B cell (primary cell): Measurements from ENCODE around the gene CCDC83. TPM values are rescaled to one million over a fixed set of nuclear protein-coding genes. Genes with fewer than 3 reads are reported as not detected.

ENCODE experiments used
- ATAC-seq: fragments of 200-7000 bp; cut with Tn5 transposase; one replicate; pipeline ENCODE4 v1.10.0; 2021; ENCODE audit warnings: low read depth, mild to moderate bottlenecking, moderate number of reproducible peaks, moderate library complexity
- CTCF ChIA-PET: fragments of 350-600 bp; sonication (Branson Sonifier 250); formaldehyde crosslinking; loops from one replicate; lab custom pipeline; 2021; ENCODE audit warnings: antibody characterized with exemption, inconsistent platforms; lab: Charles Lee
- POLR2A ChIA-PET: fragments of 350-600 bp; sonication (Branson Sonifier 250); formaldehyde crosslinking; loops from one replicate; lab custom pipeline; 2021; ENCODE audit warnings: antibody characterized with exemption; lab: Charles Lee
- DNase-seq: peaks from one replicate; pipeline ENCODE4 v3.0.0; 2013
- H2AFZ ChIP-seq: 2 replicates; pipeline ENCODE4 v1.6.1; 2012; ENCODE audit warnings: mild to moderate bottlenecking, low read depth, low read length; ENCODE audit not compliant: insufficient read depth, poor library complexity, severe bottlenecking
- H3K27ac ChIP-seq, 2 donors: 1 replicate in 1 of 2; 2 replicates in 1 of 2; pipeline ENCODE4 v1.5.1; 2012 to 2013; ENCODE audit warnings: low read length in 2 of 2, mild to moderate bottlenecking in 2 of 2, moderate library complexity in 1 of 2
- H3K27me3 ChIP-seq, 4 experiments: fragments of 200-600 bp in 1 of 4; sonication (generic) in 1 of 4; replicated peaks in 1 of 4; 1 replicate in 2 of 4; 2 replicates in 2 of 4; pipeline versions ENCODE4 v1.6.1 to v1.7.0; 2013 to 2016; ENCODE audit warnings: low read length in 3 of 4, mild to moderate bottlenecking in 2 of 4, mixed read lengths in 1 of 4, moderate library complexity in 1 of 4; ENCODE audit not compliant: insufficient read depth in 4 of 4, control insufficient read depth in 3 of 4; ENCODE audit errors: control extremely low read depth in 1 of 4
- H3K36me3 ChIP-seq, 2 experiments: replicated peaks in 1 of 2; 1 replicate in 1 of 2; 2 replicates in 1 of 2; pipeline versions ENCODE4 v1.6.1 to v1.7.1; 2013; ENCODE audit warnings: low read length in 1 of 2; ENCODE audit not compliant: insufficient read depth in 2 of 2, control insufficient read depth in 1 of 2; ENCODE audit errors: control extremely low read depth in 1 of 2, extremely low read depth in 1 of 2
- H3K4me1 ChIP-seq, 2 donors: fragments of 200-600 bp in 1 of 2; sonication (generic) in 1 of 2; 1 replicate in 1 of 2; 2 replicates in 1 of 2; pipeline versions ENCODE4 v1.5.1 to v1.6.1; 2013 to 2017; ENCODE audit warnings: low read length in 2 of 2; ENCODE audit not compliant: control insufficient read depth in 2 of 2, insufficient read depth in 2 of 2
- H3K4me2 ChIP-seq: replicated peaks from 2 replicates; pipeline ENCODE3; 2012; ENCODE audit warnings: mild to moderate bottlenecking, low read depth, low read length; ENCODE audit not compliant: poor library complexity, severe bottlenecking
- H3K4me3 ChIP-seq, 5 experiments: fragments of 200-600 bp in 1 of 5; sonication (generic) in 1 of 5; 1 replicate in 3 of 5; 2 replicates in 2 of 5; pipeline versions ENCODE4 v1.5.1 to v1.7.0; 2011 to 2016; ENCODE audit warnings: low read length in 4 of 5, mild to moderate bottlenecking in 4 of 5, low read depth in 2 of 5, control low read depth in 1 of 5, moderate library complexity in 1 of 5; ENCODE audit not compliant: insufficient read depth in 1 of 5; ENCODE audit errors: control extremely low read depth in 1 of 5, extremely low read depth in 1 of 5
- H3K79me2 ChIP-seq: fragments of 200-600 bp; sonication (generic); one replicate; pipeline ENCODE4 v1.6.0; 2016; ENCODE audit warnings: low read length; ENCODE audit not compliant: control insufficient read depth, insufficient read depth
- H3K9ac ChIP-seq: fragments of 200-600 bp; sonication (generic); 2 replicates; pipeline ENCODE4 v1.6.1; 2017; ENCODE audit warnings: mild to moderate bottlenecking, low read length, moderate library complexity
- H3K9me3 ChIP-seq, 3 donors: one replicate each; pipeline versions ENCODE4 v1.6.1 to v1.7.1; 2013; ENCODE audit warnings: low read length in 2 of 3; ENCODE audit not compliant: control insufficient read depth in 2 of 3, insufficient read depth in 1 of 3; ENCODE audit errors: control extremely low read depth in 1 of 3
- H4K20me1 ChIP-seq: 2 replicates; pipeline ENCODE4 v1.6.0; 2012; ENCODE audit warnings: mild to moderate bottlenecking, low read length; ENCODE audit not compliant: insufficient read depth, control insufficient read depth, poor library complexity, severe bottlenecking
- H3K27ac Mint-ChIP-seq: one replicate; pipeline ENCODE4 v1.8.0; 2021; ENCODE audit warnings: mixed read lengths
- H3K27me3 Mint-ChIP-seq: one replicate; pipeline ENCODE4 v1.8.0; 2021; ENCODE audit warnings: mixed read lengths
- H3K4me1 Mint-ChIP-seq: one replicate; pipeline ENCODE4 v1.8.0; 2021; ENCODE audit warnings: mixed read lengths
- H3K4me3 Mint-ChIP-seq: one replicate; pipeline ENCODE4 v1.8.0; 2021; ENCODE audit warnings: mixed read lengths
- H3K9me3 Mint-ChIP-seq: one replicate; pipeline ENCODE4 v1.8.0; 2022; ENCODE audit warnings: mixed read lengths; ENCODE audit not compliant: insufficient read depth
- EZH2 ChIP-seq: IDR thresholded peaks from 2 replicates; pipeline ENCODE4 v1.6.1; 2012; ENCODE audit warnings: borderline replicate concordance, low read depth, mild to moderate bottlenecking, moderate library complexity, low read length; ENCODE audit not compliant: insufficient read depth, poor library complexity, severe bottlenecking
- WGBS: methylation state at CpG from one replicate; pipeline ENCODE4 v1.1.5; 2013; ENCODE audit warnings: missing lambda C conversion rate; ENCODE audit not compliant: insufficient coverage; 5-methylcytosine and 5-hydroxymethylcytosine counted together
- intact Hi-C: fragments of 100-400 bp; cut with micrococcal nuclease; formaldehyde crosslinking; loops from one replicate; pipeline ENCODE4 v1.10.0; 2022
- polyA plus RNA-seq: library from polyadenylated mRNA; depleted of rRNA; stranded (reverse); fragments of >200 nt; gene quantifications from 2 replicates; pipeline ENCODE4 v1.2.3, GENCODE V29; 2012
- total RNA-seq, 2 donors: library from RNA; stranded (reverse); fragments of 120-200 nt in 1 of 2; gene quantifications; 1 replicate in 1 of 2; 2 replicates in 1 of 2; pipeline versions ENCODE4 v1.2.3 to v1.2.4, GENCODE V29; 2013 to 2022
- TF ChIP-seq, protein P1 (sequence below): fragments of 200-600 bp; IDR thresholded peaks from one replicate; pipeline ENCODE4 v1.8.0; 2022; ENCODE audit warnings: antibody characterized with exemption, mild to moderate bottlenecking

Gene CCDC83
- total and polyA plus RNA-seq, 2 donors (not counting 1 experiment from before 2014, with no cell fraction given): not detected

GRCh38 chr11:85815186-85815931 lies 39.8 kb upstream of the CCDC83 start:
- H3K27ac ChIP-seq: no peak overlapping the region
- no CpG with 5 or more reads among the region's 4 CpGs for WGBS
- H2AFZ ChIP-seq: no peak overlapping the region
- H3K4me3 ChIP-seq: no peak overlapping the region
- intact Hi-C loops: no loop called here
- peaks cover 8 to 11% of the 10 kb centered on the region in 2 donors for H3K4me1 ChIP-seq
- no peak overlapping the region for H3K9ac ChIP-seq
- no peaks in the 10 kb centered on the region for H3K36me3 ChIP-seq
- Mint-ChIP-seq H3K27ac (no peak overlapping the region), H3K9me3 (no peaks in the 10 kb centered on the region), H3K4me3 (no peak overlapping the region), H3K4me1 (peaks cover 7% of the 10 kb centered on the region), H3K27me3 (peaks cover 25% of the 10 kb centered on the region)
- no peaks in the 10 kb centered on the region for H3K79me2 ChIP-seq
- H3K27me3 ChIP-seq: peaks cover 0 to 22% (median 3%) of the 10 kb centered on the region in 4 experiments
- no peak overlapping the region for H3K4me2 ChIP-seq
- DNase-seq (no peak), ATAC-seq (no peak)
- no peak for TF ChIP-seq EZH2
- TF ChIP-seq, protein P1, sequence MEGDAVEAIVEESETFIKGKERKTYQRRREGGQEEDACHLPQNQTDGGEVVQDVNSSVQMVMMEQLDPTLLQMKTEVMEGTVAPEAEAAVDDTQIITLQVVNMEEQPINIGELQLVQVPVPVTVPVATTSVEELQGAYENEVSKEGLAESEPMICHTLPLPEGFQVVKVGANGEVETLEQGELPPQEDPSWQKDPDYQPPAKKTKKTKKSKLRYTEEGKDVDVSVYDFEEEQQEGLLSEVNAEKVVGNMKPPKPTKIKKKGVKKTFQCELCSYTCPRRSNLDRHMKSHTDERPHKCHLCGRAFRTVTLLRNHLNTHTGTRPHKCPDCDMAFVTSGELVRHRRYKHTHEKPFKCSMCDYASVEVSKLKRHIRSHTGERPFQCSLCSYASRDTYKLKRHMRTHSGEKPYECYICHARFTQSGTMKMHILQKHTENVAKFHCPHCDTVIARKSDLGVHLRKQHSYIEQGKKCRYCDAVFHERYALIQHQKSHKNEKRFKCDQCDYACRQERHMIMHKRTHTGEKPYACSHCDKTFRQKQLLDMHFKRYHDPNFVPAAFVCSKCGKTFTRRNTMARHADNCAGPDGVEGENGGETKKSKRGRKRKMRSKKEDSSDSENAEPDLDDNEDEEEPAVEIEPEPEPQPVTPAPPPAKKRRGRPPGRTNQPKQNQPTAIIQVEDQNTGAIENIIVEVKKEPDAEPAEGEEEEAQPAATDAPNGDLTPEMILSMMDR: no peak
- no peaks in the 10 kb centered on the region for H4K20me1 ChIP-seq
- CTCF ChIA-PET: no interaction called here
- H3K9me3 ChIP-seq: no peaks in the 10 kb centered on the region
- POLR2A ChIA-PET: no interaction called here

- H3K79me2 ChIP-seq: no peaks in the 10 kb centered on the region
- ATAC-seq: no peak
- H3K36me3 ChIP-seq: no peaks in the 10 kb centered on the region
- intact Hi-C loops: no loop called here
- TF ChIP-seq, protein P1: no peak
- no peak for TF ChIP-seq EZH2
- H3K4me1 Mint-ChIP-seq: no peaks in the 10 kb centered on the region
- CTCF ChIA-PET: no interaction called here
- peaks cover 4% of the 10 kb centered on the region for H3K27me3 Mint-ChIP-seq
- no peaks in the 10 kb centered on the region for H3K27me3 ChIP-seq
- no peak overlapping the region for H3K4me2 ChIP-seq
- no peak overlapping the region for H3K27ac ChIP-seq
- POLR2A ChIA-PET: no interaction called here
- H2AFZ ChIP-seq: no peak overlapping the region
- no peak for DNase-seq
- H3K9ac ChIP-seq: no peak overlapping the region
- H3K4me3 ChIP-seq: no peak overlapping the region
- no peaks in the 10 kb centered on the region for H3K9me3 Mint-ChIP-seq
- H4K20me1 ChIP-seq: no peaks in the 10 kb centered on the region
- H3K27ac Mint-ChIP-seq: no peak overlapping the region
- H3K9me3 ChIP-seq: no peaks in the 10 kb centered on the region
- H3K4me1 ChIP-seq: no peaks in the 10 kb centered on the region
- no peak overlapping the region for H3K4me3 Mint-ChIP-seq
Measured at GRCh38 chr11:85819441-85819840, 35.7 kb upstream of the CCDC83 start.
